ENCODE results near the gene ARID1B. TPM values are rescaled to one million over a fixed set of nuclear protein-coding genes. Genes with fewer than 3 reads are reported as not detected.

Gene ARID1B
- total RNA-seq, 1 donor from 2014 or later, result 59.3 TPM

DNA sequence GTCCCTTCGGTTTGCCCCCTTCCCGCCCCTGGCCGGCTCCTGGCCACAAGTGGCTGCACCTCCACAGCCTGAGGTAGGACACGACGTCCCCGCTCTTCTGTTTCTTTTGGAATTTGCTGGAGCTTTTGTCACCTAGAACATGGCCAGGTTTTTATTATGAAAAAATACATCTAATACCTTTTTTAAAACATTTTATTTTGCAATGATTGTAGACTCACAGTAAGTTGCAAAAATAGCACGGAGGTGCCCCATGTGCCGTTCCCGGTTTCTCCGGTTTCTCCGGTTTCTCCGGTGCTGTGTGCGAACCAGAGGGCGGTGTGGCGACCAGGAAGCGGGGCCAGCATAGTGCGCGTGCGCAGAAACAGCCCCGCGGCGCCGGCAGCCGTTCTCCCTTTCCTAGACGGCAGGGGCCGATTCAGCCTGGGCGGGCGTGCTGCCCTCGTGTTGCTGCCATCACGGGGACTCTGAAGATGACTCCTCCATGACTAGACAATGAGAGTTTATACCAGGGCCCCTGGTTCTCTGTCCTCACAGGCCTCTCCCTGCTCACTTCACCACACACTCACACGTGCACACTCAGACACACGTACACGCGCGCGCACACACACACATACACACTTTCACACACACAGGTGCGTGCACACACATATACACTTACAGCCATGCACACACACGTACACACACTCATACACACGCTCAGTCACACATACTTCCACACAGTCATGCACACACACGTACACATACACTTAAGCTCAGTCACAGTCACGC, 444.1 kb downstream of the ARID1B start:
- H3K4me1 Mint-ChIP-seq (ENCODE audit: low read depth), result peaks cover 45% of the 10 kb centered on the region
- no peaks in the 10 kb centered on the region for H3K27me3 Mint-ChIP-seq (ENCODE audit: low read depth)
- H3K27ac Mint-ChIP-seq (ENCODE audit: unreplicated experiment), result peak overlapping the region; percentile 87
- no peak for DNase-seq (ENCODE audit: low spot score)
- TF ChIP-seq, protein P1, sequence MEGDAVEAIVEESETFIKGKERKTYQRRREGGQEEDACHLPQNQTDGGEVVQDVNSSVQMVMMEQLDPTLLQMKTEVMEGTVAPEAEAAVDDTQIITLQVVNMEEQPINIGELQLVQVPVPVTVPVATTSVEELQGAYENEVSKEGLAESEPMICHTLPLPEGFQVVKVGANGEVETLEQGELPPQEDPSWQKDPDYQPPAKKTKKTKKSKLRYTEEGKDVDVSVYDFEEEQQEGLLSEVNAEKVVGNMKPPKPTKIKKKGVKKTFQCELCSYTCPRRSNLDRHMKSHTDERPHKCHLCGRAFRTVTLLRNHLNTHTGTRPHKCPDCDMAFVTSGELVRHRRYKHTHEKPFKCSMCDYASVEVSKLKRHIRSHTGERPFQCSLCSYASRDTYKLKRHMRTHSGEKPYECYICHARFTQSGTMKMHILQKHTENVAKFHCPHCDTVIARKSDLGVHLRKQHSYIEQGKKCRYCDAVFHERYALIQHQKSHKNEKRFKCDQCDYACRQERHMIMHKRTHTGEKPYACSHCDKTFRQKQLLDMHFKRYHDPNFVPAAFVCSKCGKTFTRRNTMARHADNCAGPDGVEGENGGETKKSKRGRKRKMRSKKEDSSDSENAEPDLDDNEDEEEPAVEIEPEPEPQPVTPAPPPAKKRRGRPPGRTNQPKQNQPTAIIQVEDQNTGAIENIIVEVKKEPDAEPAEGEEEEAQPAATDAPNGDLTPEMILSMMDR (IDR thresholded peaks at IDR 0.05), result peak; percentile 63
- H3K4me3 Mint-ChIP-seq (ENCODE audit: unreplicated experiment), result peak overlapping the region; percentile 73
- H3K36me3 Mint-ChIP-seq (ENCODE audit: low read depth), result no peaks in the 10 kb centered on the region
- H3K9me3 Mint-ChIP-seq (ENCODE audit: low read depth), result no peaks in the 10 kb centered on the region

DNA sequence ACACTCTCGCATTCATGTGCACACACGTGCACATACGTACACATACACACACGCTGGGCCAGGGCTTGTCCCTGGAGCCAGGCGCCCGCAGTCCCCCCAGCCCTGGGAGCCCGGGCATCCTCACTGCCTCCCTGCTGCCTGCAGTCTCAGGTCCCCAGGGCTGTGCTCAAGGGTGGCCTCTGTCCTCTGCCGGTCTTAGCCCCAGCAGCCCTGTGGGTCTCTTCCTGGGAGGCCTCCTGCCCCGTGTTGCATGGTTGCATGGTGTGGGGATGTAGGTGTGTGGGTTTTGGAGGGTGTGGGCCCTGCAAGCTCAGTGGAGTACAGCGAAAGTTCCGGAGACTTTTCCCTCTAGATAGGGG, 444.6 kb downstream of the ARID1B start:
- Mint-ChIP-seq H3K36me3 (ENCODE audit: low read depth) (no peaks in the 10 kb centered on the region), H3K4me3 (ENCODE audit: unreplicated experiment) (peak overlapping the region; percentile 73), H3K27ac (ENCODE audit: unreplicated experiment) (peak overlapping the region; percentile 87), H3K9me3 (ENCODE audit: low read depth) (no peaks in the 10 kb centered on the region), H3K4me1 (ENCODE audit: low read depth) (peaks cover 50% of the 10 kb centered on the region), H3K27me3 (ENCODE audit: low read depth) (no peaks in the 10 kb centered on the region)
- DNase-seq (ENCODE audit: low spot score), result no peak
- TF ChIP-seq, protein P1 (IDR thresholded peaks at IDR 0.05), result no peak

DNA sequence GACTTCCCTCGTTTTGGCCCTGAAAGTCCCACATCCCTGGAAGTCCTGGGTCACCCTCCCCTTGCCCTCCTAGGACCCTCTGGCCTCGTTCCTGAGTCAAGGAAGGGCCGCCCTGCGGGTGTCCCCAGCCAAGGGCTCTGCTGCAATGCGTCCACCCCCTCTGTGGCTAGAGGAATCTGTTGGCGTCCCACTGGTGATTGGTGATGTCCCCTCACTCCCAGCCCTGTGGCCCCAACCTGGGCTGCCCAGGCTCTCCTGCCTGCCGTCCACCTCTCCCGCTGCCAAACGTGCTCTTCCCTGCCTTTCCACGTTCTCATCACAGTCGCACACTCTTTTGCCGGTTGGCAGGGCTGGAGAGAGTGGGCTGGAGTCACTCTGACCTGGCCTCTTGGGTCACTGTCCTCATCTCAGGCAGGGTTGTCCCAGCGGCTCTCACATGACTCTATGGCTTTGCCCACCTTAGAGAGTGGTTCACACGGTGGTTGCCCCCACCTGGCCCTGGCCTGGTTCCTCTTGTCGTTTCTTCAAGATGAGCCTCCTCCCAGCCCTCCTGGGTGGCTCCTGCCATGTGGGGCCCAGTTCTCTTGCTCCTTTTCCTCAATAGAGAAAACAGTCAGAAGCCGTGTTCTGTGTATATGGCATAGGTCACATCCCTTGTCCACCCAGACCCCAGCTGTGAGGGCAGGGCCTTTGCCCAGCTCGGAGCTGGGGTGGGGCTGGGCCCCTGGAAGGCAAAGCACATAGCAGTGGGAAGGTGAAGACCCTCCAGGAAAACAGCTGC, 445.2 kb downstream of the ARID1B start:
- Mint-ChIP-seq H3K27me3 (ENCODE audit: low read depth) (no peaks in the 10 kb centered on the region), H3K4me3 (ENCODE audit: unreplicated experiment) (no peak overlapping the region), H3K9me3 (ENCODE audit: low read depth) (no peaks in the 10 kb centered on the region), H3K27ac (ENCODE audit: unreplicated experiment) (no peak overlapping the region), H3K36me3 (ENCODE audit: low read depth) (no peaks in the 10 kb centered on the region), H3K4me1 (ENCODE audit: low read depth) (peaks cover 53% of the 10 kb centered on the region)
- TF ChIP-seq, protein P1 (IDR thresholded peaks at IDR 0.05), result no peak
- no peak for DNase-seq (ENCODE audit: low spot score)

DNA sequence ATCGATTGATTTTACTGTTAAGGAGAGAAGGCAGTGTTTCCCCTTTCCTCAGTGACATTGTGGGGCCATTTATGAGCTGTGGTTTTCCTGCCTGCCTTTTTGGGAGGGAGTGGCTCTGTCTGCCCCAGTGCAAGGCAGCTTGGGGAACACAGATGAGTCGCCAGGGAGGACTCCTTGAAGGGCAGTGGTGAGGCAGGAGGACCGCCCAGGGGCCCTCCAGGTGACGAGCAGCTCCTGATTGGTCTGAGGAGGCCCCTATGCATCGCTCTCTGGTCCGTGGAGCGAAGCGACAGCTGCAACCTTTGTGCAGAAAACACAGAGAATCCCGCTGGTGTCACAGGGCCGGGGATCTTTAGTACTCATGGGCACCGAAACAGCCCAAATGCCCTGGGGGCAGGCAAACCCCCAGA, 445.8 kb downstream of the ARID1B start:
- no peak for DNase-seq (ENCODE audit: low spot score)
- Mint-ChIP-seq H3K4me1 (ENCODE audit: low read depth) (peaks cover 53% of the 10 kb centered on the region), H3K36me3 (ENCODE audit: low read depth) (no peaks in the 10 kb centered on the region), H3K4me3 (ENCODE audit: unreplicated experiment) (no peak overlapping the region), H3K27me3 (ENCODE audit: low read depth) (no peaks in the 10 kb centered on the region), H3K9me3 (ENCODE audit: low read depth) (no peaks in the 10 kb centered on the region), H3K27ac (ENCODE audit: unreplicated experiment) (no peak overlapping the region)
- TF ChIP-seq, protein P1 (IDR thresholded peaks at IDR 0.05), result no peak

DNA sequence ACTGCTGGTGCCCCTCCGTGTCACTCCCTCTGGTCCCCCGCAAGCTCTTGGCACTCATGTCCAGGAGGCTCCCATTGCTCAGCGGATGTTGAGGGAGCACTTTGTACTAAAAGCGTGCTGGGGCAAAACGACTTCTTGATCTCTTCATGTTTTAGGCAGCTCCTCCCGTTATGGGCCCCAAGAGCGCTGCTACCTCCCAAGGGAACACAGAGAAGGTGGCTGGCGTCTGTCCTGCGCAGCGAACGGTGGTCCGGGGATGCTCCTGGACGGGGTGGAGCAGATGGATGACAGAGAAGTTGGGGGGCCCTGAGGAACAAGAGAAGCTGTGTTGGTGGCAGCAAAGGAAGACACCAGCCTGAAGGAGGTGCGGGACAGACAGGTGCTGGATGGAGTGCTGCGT, 446.3 kb downstream of the ARID1B start:
- no peaks in the 10 kb centered on the region for H3K36me3 Mint-ChIP-seq (ENCODE audit: low read depth)
- no peaks in the 10 kb centered on the region for H3K27me3 Mint-ChIP-seq (ENCODE audit: low read depth)
- no peaks in the 10 kb centered on the region for H3K9me3 Mint-ChIP-seq (ENCODE audit: low read depth)
- TF ChIP-seq, protein P1 (IDR thresholded peaks at IDR 0.05), result no peak
- no peak overlapping the region for H3K27ac Mint-ChIP-seq (ENCODE audit: unreplicated experiment)
- H3K4me1 Mint-ChIP-seq (ENCODE audit: low read depth), result peaks cover 53% of the 10 kb centered on the region
- H3K4me3 Mint-ChIP-seq (ENCODE audit: unreplicated experiment), result no peak overlapping the region
- DNase-seq (ENCODE audit: low spot score), result no peak

Data from chondrocyte (in vitro differentiated cells).